NK-92 treated with Interleukin-12 subunit alpha and Interleukin-12 subunit beta, amount 100 ng/mL, for 24 hours (cell line): ENCODE results near the gene ROBO1.
"Not testable (repeated sequence)": the region's sequence is repeated elsewhere in the genome, so short reads cannot be mapped to it uniquely, and the experiment has no call there.

ENCODE experiments used
- DNase-seq: peaks from one replicate; lab custom pipeline; 2025; lab: John Stamatoyannopoulos, UW

The ROBO1 gene

GRCh38 chr3:78732893-78733292 lies 1034.9 kb downstream of the ROBO1 start:
- no peak for DNase-seq

DNA sequence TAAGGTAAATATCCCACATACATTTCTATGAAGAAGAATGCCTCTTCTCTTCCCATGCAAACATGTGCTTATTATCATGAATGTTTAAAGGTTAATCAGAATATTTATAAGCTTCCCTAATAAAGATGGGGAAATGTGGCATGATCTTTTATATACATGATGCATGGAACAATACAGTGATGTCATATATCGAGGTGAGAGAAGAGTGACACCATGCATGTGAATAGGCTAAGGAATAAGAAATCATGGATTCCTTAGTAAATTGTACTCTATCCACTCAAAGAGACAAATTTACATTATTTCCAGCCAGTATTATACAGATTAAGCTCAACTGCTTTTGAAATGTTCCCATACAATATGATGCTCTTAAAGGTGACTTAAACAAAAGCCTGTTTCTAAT lies 1035.3 kb downstream of the ROBO1 start:
- DNase-seq = no peak

- no peak for DNase-seq
Measured at GRCh38 chr3:78729946-78730345, 1037.9 kb downstream of the ROBO1 start.

- DNase-seq = no peak
Measured at GRCh38 chr3:78728406-78729145, 1039.2 kb downstream of the ROBO1 start.

- DNase-seq = no peak
Measured at GRCh38 chr3:78726545-78726944, 1041.3 kb downstream of the ROBO1 start.

DNA sequence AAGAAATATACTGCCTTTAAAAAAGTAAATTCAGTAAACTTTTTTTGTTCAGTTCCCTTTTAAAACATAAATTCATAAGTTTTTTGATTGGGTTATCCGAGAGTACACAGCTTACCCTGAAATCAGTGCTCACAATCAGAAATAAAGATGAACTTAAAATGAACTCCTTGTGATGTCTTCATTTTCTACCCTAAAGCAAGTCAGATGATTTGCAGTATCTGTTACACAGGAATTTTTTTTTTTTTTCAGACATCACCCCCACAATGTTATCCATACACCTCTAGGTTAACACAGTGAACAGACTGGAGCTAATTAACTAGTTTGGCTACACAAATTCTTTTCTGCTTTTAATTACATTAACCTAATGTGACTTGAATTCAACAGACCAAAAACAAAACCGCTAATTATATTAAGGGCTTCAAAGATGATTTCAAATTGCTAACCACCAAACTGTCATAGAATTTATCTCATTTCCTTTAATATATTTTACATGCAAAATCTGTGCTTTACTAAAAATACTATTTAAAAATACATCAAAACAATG lies 1042.0 kb downstream of the ROBO1 start:
- DNase-seq = no peak

- DNase-seq = no peak
Measured at GRCh38 chr3:78724859-78725258, 1042.9 kb downstream of the ROBO1 start.

DNA sequence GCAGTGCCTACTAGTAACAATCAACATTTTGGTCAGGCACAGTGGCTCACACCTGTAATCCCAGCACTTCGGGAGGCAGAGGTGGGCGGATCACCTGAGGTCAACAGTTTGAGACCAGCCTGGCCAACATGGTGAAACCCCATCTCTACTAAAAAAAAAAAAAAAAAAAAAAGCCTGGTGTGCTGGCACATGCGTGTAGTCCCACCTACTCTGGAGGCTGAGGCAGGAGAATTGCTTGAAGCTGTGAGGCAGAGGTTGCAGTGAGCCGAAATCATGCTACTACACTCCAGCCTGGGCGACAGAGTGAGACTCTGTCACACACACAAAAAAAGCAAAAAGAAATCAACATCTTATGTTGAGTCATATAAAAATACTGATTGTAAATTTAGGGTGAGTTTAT lies 1043.4 kb downstream of the ROBO1 start:
- DNase-seq = not testable (repeated sequence)

GRCh38 chr3:78721771-78722543 lies 1045.8 kb downstream of the ROBO1 start:
- no peak for DNase-seq

GRCh38 chr3:78718707-78719106 lies 1049.1 kb downstream of the ROBO1 start:
- no peak for DNase-seq

DNA sequence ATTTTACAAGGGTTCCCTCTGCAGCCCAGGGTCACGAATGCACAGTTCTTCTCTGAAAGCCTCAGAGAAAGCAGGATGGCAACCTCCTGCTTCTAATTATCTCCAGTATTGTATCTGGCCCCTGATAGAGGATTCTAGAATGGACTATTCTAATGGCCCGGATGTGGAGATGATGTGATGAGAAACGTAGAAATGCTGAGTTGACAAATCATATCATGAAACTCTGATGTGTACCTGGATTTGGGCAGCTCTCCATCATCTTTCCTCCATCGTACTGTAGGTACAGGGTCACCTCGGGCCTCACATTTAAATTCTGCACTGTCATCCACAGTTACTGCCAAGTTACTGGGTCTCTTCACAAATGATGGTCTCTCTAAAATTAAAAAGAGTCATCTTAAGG lies 1050.8 kb downstream of the ROBO1 start:
- DNase-seq = no peak

DNA sequence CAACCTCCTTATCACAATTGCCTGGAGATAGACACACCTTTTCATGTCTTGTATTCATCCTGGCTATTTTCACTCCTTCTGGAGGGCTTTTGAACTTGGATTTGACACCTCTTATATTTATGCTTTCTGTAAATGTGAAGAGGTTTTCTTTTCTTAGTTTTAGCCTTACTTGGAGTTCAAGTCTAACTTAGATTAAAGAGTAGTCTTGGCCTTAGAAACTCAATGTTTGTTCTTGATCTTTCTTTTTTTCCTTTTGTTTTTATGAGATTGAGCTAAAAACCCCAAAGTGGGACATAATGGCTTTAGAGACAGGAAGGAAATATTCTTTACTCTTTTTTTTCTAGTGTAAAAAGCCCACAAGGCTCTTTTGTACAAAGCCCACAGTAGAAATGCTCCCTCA lies 1054.9 kb downstream of the ROBO1 start:
- no peak for DNase-seq

DNA sequence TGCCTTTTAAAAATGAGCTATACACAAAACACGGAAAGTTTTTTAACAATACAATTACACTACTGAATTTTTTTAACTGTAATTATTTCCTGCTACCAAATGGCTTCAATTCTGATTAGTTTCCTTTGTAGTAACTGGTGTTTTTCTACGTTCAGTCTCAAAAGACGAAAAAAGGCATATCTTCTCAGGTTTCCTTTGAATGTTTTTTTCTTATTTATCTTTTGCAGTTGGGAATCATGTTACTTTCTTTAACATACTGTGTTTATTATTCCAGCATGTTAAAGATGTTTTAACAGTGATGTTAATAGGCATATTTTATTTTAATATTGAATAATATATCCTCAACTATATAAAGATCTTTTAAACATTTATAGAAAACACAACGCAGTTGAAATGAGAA lies 1055.5 kb downstream of the ROBO1 start:
- DNase-seq = no peak

DNA sequence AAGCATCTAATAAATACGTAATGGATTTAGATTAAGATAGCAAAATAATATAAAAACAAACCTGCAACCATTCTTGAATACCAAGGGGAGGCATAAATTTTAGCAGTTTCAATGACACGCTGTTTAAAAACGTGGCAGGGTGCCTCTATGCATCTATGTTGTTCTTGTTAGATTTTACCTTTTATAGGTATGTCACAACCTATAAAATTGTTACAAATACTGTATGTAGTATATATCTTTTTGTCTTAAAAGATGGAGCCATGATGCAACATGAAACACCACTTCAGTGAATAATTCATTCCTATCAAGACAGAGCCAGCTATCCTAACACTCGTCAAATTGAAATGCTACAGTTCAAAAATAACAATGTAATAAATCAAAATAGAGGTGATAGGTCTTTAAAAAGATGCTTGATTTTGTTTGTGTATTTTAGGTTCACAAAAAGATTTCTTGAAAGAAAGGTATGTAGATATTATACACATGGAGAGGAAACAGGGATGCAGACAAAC lies 1059.2 kb downstream of the ROBO1 start:
- DNase-seq = no peak

GRCh38 chr3:78707609-78708008 lies 1060.2 kb downstream of the ROBO1 start:
- DNase-seq = no peak

DNA sequence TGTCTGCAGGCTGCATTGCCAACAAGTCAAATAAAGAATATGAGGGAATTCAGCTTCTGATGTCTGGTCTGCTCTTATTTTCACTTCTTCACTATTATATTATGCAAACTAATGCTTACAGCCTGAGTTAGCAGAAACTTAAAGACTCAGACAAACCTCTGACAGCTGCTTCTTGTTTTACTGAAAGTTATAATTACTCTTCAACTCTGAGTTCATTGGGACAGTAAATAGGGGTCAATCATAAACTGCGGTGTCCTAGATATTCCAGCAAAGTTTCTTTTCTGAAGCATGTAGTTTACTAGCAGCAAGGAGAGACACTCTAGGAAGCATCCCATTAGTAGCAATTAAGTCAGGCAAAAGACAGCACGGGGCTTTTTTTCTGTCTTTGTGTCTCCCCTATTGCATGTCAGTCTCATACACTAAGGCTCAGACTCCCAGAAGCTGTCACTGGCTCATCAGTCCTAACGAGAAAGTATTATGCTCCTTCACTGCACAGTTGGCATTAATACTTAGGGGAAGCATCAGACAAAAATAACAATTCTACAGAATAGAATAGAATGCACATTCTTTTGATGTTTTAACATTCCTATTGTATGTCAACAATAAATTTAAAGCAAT lies 1060.8 kb downstream of the ROBO1 start:
- no peak for DNase-seq

DNA sequence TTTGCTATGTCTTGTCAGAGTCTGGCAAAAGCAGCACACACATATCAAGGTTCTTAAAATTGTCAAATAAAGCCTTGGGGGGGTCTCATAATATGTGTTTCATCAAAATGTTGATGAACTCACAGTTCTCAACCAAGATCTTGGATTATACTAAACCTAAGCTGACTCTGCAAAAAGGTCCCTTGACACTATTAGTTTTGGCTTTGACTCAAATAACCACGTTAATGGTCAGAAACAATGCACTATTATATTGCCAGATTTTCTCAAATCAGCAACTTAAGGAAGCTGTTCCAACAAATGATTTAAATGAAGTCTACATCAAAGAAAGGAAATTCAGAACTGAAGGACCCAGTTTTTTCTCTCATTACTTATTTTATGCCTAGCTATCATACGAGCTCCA lies 1063.9 kb downstream of the ROBO1 start:
- DNase-seq = no peak

DNA sequence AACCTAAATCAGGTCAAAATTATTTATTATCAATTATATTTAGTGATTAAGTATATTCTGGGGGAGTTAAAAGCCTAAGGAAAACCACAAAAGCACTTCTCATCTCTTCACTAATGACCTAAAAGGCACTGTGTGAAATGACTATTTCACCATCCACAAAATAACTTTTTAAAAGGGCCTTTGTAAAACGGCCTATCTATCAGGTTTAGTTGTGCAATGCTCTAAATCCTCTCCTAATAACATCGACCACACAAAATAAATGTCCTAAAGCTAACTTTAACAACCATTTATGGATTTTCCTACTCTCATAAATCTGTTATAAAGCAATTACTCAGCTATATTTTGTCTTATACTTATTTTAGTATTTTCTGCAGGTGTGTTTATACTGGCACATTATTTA lies 1066.3 kb downstream of the ROBO1 start:
- DNase-seq = no peak

GRCh38 chr3:78698431-78698830 lies 1069.4 kb downstream of the ROBO1 start:
- no peak for DNase-seq

- no peak for DNase-seq
Measured at GRCh38 chr3:78697426-78697825, 1070.4 kb downstream of the ROBO1 start.

DNA sequence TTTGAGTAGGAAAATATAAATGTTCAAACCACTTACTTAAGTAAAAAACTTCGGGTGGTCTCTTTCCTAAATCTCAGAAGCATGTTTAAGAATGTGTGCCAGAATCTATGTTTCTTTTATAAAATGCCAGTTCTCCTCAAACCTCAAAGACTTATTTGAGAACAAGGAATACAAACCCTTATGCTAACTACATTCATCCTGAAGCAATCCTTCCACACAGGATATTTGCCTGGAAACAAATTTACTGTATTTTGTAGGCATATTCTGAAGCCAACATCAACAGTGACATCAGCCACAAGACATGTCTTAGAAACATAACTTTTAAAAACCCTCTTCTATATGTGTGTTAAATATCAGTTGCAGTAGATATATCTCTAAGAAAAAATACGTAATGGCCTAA lies 1077.0 kb downstream of the ROBO1 start:
- no peak for DNase-seq

GRCh38 chr3:78689378-78689777 lies 1078.4 kb downstream of the ROBO1 start:
- DNase-seq = no peak

DNA sequence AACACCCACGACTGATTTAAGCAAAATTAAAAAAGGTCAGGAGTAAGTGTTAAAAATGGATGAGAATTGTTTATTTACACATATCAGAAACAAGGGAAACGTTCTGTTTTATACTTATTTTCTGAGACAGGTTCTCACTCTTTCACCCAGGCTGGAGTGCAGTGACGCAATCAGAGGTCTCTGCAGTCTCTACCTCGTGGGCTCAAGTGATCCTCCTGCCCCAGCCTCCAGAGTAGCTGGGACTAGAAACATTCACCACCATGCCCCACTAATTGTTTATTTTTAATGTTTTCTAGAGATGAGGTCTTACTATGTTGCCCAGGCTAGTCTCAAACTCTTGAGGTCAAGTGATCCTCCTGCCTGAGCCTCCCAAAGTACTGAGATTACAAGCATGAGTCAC lies 1080.3 kb downstream of the ROBO1 start:
- DNase-seq = no peak
